ENCODE measurements around the gene LILRB2.
"Not testable (repeated sequence)": the region's sequence is repeated elsewhere in the genome, so short reads cannot be mapped to it uniquely, and the experiment has no call there.

Gene LILRB2

GRCh38 chr19:54302257-54302656 lies 21.3 kb upstream of the LILRB2 start:
- DNase-seq = no peak

GRCh38 chr19:54299515-54299914 lies 18.6 kb upstream of the LILRB2 start:
- no peak for DNase-seq

GRCh38 chr19:54299126-54299498 lies 18.2 kb upstream of the LILRB2 start:
- no peak for DNase-seq

- no peak for DNase-seq
Observed at GRCh38 chr19:54298357-54299125, 17.6 kb upstream of the LILRB2 start.

- DNase-seq = no peak
Observed at GRCh38 chr19:54297759-54298305, 16.9 kb upstream of the LILRB2 start.

- DNase-seq = no peak
Observed at GRCh38 chr19:54294539-54294938, 13.6 kb upstream of the LILRB2 start.

GRCh38 chr19:54289160-54289559 lies 8.2 kb upstream of the LILRB2 start:
- not testable (repeated sequence) for DNase-seq

GRCh38 chr19:54287456-54287855 lies 6.5 kb upstream of the LILRB2 start:
- no peak for DNase-seq

GRCh38 chr19:54286283-54286682 lies 5.4 kb upstream of the LILRB2 start:
- DNase-seq = not testable (repeated sequence)

GRCh38 chr19:54285427-54286056 lies 4.6 kb upstream of the LILRB2 start:
- DNase-seq = not testable (repeated sequence)

- DNase-seq = no peak
Observed at GRCh38 chr19:54282686-54283470, 2.0 kb upstream of the LILRB2 start.

GRCh38 chr19:54281729-54282075 lies 792 bp upstream of the LILRB2 start:
- not testable (repeated sequence) for DNase-seq

GRCh38 chr19:54280441-54280840 lies 469 bp downstream of the LILRB2 start:
- DNase-seq = not testable (repeated sequence)

GRCh38 chr19:54280025-54280424 lies 885 bp downstream of the LILRB2 start:
- not testable (repeated sequence) for DNase-seq

- no peak for DNase-seq
Observed at GRCh38 chr19:54279406-54279962, 1.4 kb downstream of the LILRB2 start.

- not testable (repeated sequence) for DNase-seq
Observed at GRCh38 chr19:54278571-54279195, 2.2 kb downstream of the LILRB2 start.

- DNase-seq = not testable (repeated sequence)
Observed at GRCh38 chr19:54278056-54278455, 2.9 kb downstream of the LILRB2 start.

GRCh38 chr19:54277111-54277615 lies 3.7 kb downstream of the LILRB2 start:
- DNase-seq = not testable (repeated sequence)

- DNase-seq = no peak
Observed at GRCh38 chr19:54275951-54276350, 5.0 kb downstream of the LILRB2 start.

GRCh38 chr19:54274516-54274915 lies 6.4 kb downstream of the LILRB2 start:
- not testable (repeated sequence) for DNase-seq

GRCh38 chr19:54273821-54274220 lies 7.1 kb downstream of the LILRB2 start:
- DNase-seq = no peak

GRCh38 chr19:54272181-54272580 lies 8.7 kb downstream of the LILRB2 start:
- not testable (repeated sequence) for DNase-seq

Data from activated CD4-positive, alpha-beta T cell treated with anti-CD3 and anti-CD28 coated beads, Interleukin-2, amount 50 U/mL, for 4 hours (primary cell).